Mucosa of stomach (tissue), 1 donor: ENCODE results near the gene VPS37C.

Source experiments
- H3K27me3 ChIP-seq: one replicate; pipeline ENCODE4 v1.7.0; 2013; ENCODE audit warnings: mild to moderate bottlenecking, low read length; ENCODE audit not compliant: control insufficient read depth, insufficient read depth
- H3K36me3 ChIP-seq: one replicate; pipeline ENCODE4 v1.7.0; 2013; ENCODE audit warnings: low read length; ENCODE audit not compliant: control insufficient read depth, insufficient read depth
- H3K4me1 ChIP-seq: one replicate; pipeline ENCODE4 v1.7.0; 2013; ENCODE audit warnings: mild to moderate bottlenecking, low read length; ENCODE audit not compliant: control insufficient read depth, insufficient read depth
- H3K4me3 ChIP-seq: one replicate; pipeline ENCODE4 v1.7.0; 2013; ENCODE audit warnings: low read length
- H3K9ac ChIP-seq: one replicate; pipeline ENCODE4 v1.7.0; 2013; ENCODE audit warnings: mild to moderate bottlenecking, low read length, moderate library complexity
- H3K9me3 ChIP-seq: one replicate; pipeline ENCODE4 v1.7.0; 2013; ENCODE audit warnings: mild to moderate bottlenecking, low read length, moderate library complexity; ENCODE audit not compliant: control insufficient read depth
- donor health status: Pancreatic carcinoma.

The VPS37C gene

DNA sequence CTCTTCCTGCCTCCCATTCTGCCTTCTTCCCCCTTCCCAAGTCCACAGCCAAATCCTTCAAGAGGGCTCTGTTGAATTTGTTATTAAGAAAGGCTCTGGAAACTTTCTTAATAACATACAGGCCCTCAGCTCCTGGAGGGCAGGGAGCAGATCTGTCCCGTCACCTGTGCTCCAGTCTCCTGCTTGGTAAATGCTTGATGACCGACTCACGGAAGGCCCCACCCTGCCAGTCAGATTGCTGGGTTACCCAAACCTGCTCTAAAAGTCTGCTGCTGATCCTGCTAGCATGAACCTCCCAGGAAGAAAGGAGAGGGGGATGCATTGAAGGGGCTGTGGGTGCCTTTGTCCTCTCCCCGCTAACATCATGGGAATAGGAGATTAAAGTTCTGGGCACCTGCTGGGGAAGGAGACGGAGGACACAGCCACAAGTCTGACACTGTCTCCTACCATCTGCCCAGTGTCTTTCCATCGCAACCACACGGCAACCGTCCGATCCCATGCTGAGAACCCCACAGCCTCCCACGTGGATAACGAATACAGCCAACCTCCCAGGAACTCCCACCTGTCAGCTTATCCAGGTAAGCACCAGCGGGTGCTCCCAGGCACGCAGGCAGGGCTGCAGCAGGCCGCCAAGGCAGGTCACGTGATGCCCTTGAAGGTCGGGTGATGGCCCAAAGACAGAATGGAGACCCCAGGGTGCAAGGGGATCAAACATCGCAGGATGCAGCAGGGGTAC is 36.5 kb downstream of the VPS37C start:
- Histone ChIP-seq H3K9me3 (no peaks in the 10 kb centered on the region), H3K36me3 (no peaks in the 10 kb centered on the region), H3K9ac (no peak overlapping the region), H3K4me1 (peaks cover 21% of the 10 kb centered on the region), H3K4me3 (no peak overlapping the region), H3K27me3 (no peaks in the 10 kb centered on the region)

- Histone ChIP-seq H3K9ac (no peak overlapping the region), H3K27me3 (no peaks in the 10 kb centered on the region), H3K9me3 (no peaks in the 10 kb centered on the region), H3K36me3 (no peaks in the 10 kb centered on the region), H3K4me1 (peaks cover 14% of the 10 kb centered on the region), H3K4me3 (no peak overlapping the region)
Measured at GRCh38 chr11:61123775-61124571, 37.3 kb downstream of the VPS37C start.

GRCh38 chr11:61122761-61123160 is 38.5 kb downstream of the VPS37C start:
- H3K4me1 ChIP-seq: peaks cover 14% of the 10 kb centered on the region
- no peaks in the 10 kb centered on the region for H3K9me3 ChIP-seq
- H3K27me3 ChIP-seq: no peaks in the 10 kb centered on the region
- H3K9ac ChIP-seq: no peak overlapping the region
- no peak overlapping the region for H3K4me3 ChIP-seq
- H3K36me3 ChIP-seq: no peaks in the 10 kb centered on the region

DNA sequence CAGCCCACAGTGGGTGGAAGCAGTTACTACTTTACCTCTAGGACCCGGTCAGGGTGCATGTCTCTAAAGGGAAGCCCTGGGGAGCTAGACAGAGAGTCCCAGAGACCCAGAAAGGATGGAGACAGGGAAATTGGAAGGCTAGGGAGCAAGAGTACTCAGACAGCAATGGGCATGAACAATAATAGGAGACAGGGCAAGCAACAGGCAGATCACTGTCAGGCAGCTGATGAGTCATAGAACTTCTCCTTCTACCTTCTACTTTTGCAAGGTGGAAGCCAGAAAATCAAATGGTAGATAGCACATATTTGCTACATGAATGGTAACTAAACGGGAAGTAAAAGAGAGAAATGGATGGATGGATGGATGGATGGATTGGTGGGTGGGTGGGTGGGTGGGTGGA is 39.3 kb downstream of the VPS37C start:
- no peaks in the 10 kb centered on the region for H3K36me3 ChIP-seq
- no peak overlapping the region for H3K4me3 ChIP-seq
- H3K4me1 ChIP-seq: peaks cover 14% of the 10 kb centered on the region
- H3K27me3 ChIP-seq: no peaks in the 10 kb centered on the region
- H3K9me3 ChIP-seq: no peaks in the 10 kb centered on the region
- H3K9ac ChIP-seq: no peak overlapping the region

- no peaks in the 10 kb centered on the region for H3K36me3 ChIP-seq
- H3K9me3 ChIP-seq: no peaks in the 10 kb centered on the region
- no peak overlapping the region for H3K9ac ChIP-seq
- no peaks in the 10 kb centered on the region for H3K27me3 ChIP-seq
- H3K4me1 ChIP-seq: peaks cover 18% of the 10 kb centered on the region
- H3K4me3 ChIP-seq: no peak overlapping the region
Measured at GRCh38 chr11:61121192-61121831, 39.9 kb downstream of the VPS37C start.

DNA sequence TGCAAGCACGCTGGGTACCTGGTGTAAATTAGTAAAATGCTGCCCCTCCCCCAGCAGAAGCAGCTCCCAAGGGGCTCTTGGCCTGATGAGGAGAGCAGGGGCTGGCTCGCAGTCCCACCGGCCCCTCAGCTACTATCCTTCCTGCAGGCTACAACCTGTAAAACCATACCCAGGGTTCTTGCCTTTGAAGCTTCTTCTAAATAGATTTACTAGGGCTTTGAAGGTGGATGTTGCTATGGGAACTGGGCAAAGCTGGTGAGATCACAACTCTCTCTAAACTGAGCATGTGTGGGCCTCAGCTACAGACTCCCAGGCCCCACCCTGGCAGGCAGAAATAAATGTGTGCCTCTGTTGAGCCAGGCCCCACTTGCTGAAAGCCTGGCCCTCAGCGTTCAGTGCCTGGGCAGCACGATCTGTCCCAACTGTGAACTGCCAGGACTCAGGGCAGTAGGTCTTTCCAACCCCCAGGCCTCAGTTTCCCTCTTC is 40.5 kb downstream of the VPS37C start:
- H3K4me3 ChIP-seq: no peak overlapping the region
- H3K36me3 ChIP-seq: no peaks in the 10 kb centered on the region
- no peaks in the 10 kb centered on the region for H3K27me3 ChIP-seq
- H3K9ac ChIP-seq: no peak overlapping the region
- H3K4me1 ChIP-seq: peaks cover 18% of the 10 kb centered on the region
- H3K9me3 ChIP-seq: no peaks in the 10 kb centered on the region

GRCh38 chr11:61120099-61120705 is 41.0 kb downstream of the VPS37C start:
- Histone ChIP-seq H3K4me1 (peaks cover 18% of the 10 kb centered on the region), H3K9ac (no peak overlapping the region), H3K36me3 (no peaks in the 10 kb centered on the region), H3K4me3 (no peak overlapping the region), H3K27me3 (no peaks in the 10 kb centered on the region), H3K9me3 (no peaks in the 10 kb centered on the region)

DNA sequence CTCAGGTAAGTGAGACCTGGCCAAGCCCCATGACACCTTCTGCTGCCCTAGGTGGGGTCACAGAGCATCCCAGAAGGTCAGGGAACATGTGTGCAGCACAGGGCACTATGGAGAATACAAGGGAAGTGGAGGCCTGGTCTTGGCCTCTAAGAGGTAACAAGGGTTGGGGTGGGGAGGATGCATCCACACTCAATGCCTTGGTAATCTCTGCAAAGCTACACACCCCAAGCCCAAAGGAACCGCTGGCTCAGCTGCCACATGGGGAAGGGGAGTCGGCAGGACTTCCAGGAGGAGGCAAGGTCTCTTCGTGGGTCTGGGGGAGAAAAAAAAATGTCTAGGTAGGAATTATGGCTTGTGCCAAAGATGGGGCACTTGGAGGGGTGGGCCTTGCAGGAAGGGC is 41.7 kb downstream of the VPS37C start:
- H3K4me3 ChIP-seq: no peak overlapping the region
- H3K27me3 ChIP-seq: no peaks in the 10 kb centered on the region
- no peaks in the 10 kb centered on the region for H3K36me3 ChIP-seq
- H3K9me3 ChIP-seq: no peaks in the 10 kb centered on the region
- no peak overlapping the region for H3K9ac ChIP-seq
- H3K4me1 ChIP-seq: peaks cover 18% of the 10 kb centered on the region

- no peak overlapping the region for H3K4me3 ChIP-seq
- H3K9me3 ChIP-seq: no peaks in the 10 kb centered on the region
- no peaks in the 10 kb centered on the region for H3K36me3 ChIP-seq
- no peak overlapping the region for H3K9ac ChIP-seq
- H3K27me3 ChIP-seq: no peaks in the 10 kb centered on the region
- H3K4me1 ChIP-seq: peaks cover 18% of the 10 kb centered on the region
Measured at GRCh38 chr11:61119055-61119454, 42.2 kb downstream of the VPS37C start.

DNA sequence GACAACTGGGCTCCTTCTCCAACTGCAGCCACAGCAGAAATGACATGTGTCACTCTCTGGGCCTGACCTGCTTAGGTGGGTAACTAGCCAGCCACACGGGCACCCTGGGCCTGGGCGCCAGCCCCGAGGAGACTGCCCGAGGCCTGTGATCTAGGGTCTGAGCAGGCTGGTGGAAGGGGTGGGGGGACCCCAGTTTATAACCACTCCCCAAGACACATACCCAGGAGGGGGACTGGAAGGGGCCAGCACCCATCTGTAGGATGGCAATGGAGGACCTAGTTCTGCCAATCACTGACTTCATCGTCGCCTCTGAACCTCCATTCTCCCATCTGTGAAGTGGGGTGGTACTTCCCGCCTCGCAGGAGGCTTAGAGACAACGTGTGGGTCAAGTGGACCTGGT is 42.8 kb downstream of the VPS37C start:
- H3K36me3 ChIP-seq: no peaks in the 10 kb centered on the region
- peaks cover 18% of the 10 kb centered on the region for H3K4me1 ChIP-seq
- no peak overlapping the region for H3K9ac ChIP-seq
- H3K9me3 ChIP-seq: no peaks in the 10 kb centered on the region
- no peak overlapping the region for H3K4me3 ChIP-seq
- H3K27me3 ChIP-seq: no peaks in the 10 kb centered on the region

- H3K9ac ChIP-seq: no peak overlapping the region
- no peaks in the 10 kb centered on the region for H3K9me3 ChIP-seq
- no peaks in the 10 kb centered on the region for H3K36me3 ChIP-seq
- no peaks in the 10 kb centered on the region for H3K27me3 ChIP-seq
- H3K4me3 ChIP-seq: no peak overlapping the region
- peaks cover 18% of the 10 kb centered on the region for H3K4me1 ChIP-seq
Measured at GRCh38 chr11:61118004-61118403, 43.2 kb downstream of the VPS37C start.

GRCh38 chr11:61117168-61117520 is 44.1 kb downstream of the VPS37C start:
- no peak overlapping the region for H3K4me3 ChIP-seq
- peaks cover 18% of the 10 kb centered on the region for H3K4me1 ChIP-seq
- no peaks in the 10 kb centered on the region for H3K36me3 ChIP-seq
- H3K9me3 ChIP-seq: no peaks in the 10 kb centered on the region
- H3K9ac ChIP-seq: no peak overlapping the region
- H3K27me3 ChIP-seq: no peaks in the 10 kb centered on the region
